ENCODE data around the gene TRIM41. TPM values are rescaled to one million over a fixed set of nuclear protein-coding genes. Genes with fewer than 3 reads are reported as not detected.

The TRIM41 gene
- total and polyA plus RNA-seq, 9 of the 15 experiments (the other 6 are each of a cell fraction or from before 2014, with no cell fraction given) = 1.8 to 47.6 (median 20.9) TPM

GRCh38 chr5:181221105-181221791 lies 1.8 kb upstream of the TRIM41 start (continued):
- TF ChIP-seq ARHGAP35 (IDR thresholded peaks at IDR 0.05; ENCODE audit: partially characterized antibody) = no peak
- TF ChIP-seq ZNF318 (IDR thresholded peaks at IDR 0.05; ENCODE audit: borderline replicate concordance in 1 of 2, low read depth in 1 of 2) = no peak
- no peak for TF ChIP-seq ZBTB9 (CRISPR knock-in tag; IDR thresholded peaks at IDR 0.05)
- TF ChIP-seq ZFP30 (CRISPR knock-in tag; IDR thresholded peaks at IDR 0.05; ENCODE audit: borderline replicate concordance) = no peak
- no peak; the same call in 1 of the 2 replicates for TF ChIP-seq ZBED1 (IDR thresholded peaks at IDR 0.05)
- TF ChIP-seq ZNF766 (CRISPR knock-in tag; conservative IDR thresholded peaks at IDR 0.05) = no peak
- TF ChIP-seq PRPF4 (IDR thresholded peaks at IDR 0.05; ENCODE audit: insufficient read depth, low read depth, low read length, poor library complexity, severe bottlenecking) = no peak
- TF ChIP-seq ZNF764 (CRISPR knock-in tag; IDR thresholded peaks at IDR 0.05; ENCODE audit: low read depth) = 0 out of 2 replicates have a peak, but pooled peaks have one; percentile 7
- TF ChIP-seq MBD2 (IDR thresholded peaks at IDR 0.05; ENCODE audit: borderline replicate concordance, low read depth) = no peak
- no peak for TF ChIP-seq ZNF354B (CRISPR knock-in tag; IDR thresholded peaks at IDR 0.05)

Measured in K562 (cell line).